Measurements from ENCODE around the gene TMEM270.

Gene TMEM270

DNA sequence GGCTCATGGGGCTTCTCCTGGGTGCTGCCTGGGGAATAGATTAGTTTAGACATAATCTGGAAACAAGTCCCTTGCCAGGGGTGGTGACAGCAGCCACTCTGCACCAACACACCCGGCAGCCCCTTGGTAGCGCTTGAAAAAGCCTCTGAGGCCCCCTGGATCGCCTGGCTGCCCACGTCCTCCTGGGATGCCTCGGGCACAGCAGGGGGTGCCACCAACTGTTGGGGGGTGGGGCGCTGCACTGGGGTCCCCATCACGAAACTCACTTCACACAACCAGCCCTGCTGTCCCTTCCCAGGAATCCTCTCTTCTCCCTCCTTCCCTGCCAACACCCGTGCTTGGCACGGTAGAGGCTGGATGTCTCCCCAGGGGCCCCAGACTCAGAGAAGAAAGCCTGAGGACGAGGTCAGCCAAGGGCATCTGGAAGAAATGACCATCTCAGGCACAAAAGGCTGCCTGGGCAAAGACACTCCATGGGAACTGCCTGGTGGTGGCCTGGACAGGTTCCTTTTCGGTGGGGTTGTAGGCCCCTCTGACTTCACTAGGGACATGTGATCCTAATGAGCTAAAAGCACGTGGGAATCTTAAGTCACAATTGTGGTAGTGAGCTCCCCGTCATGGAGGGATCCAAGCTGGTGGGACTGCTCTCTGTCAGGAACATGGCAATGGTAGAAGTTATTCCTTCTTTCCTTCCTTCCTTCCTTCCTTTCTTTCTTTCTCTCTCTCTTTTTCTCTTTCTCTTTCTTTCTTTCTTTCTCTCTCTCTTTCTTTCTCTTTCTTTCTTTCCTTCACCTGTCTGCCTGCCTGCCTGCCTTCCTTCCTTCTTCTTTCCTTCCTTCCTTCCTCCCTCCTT lies 11.3 kb downstream of the TMEM270 start:
- no peaks in the 10 kb centered on the region for H3F3A ChIP-seq (ENCODE audit: insufficient read depth)
- no peak overlapping the region for H3K9ac ChIP-seq (ENCODE audit: low read length)
- no peaks in the 10 kb centered on the region for H3K36me3 ChIP-seq (ENCODE audit: low read length)
- no peak overlapping the region for H2AFZ ChIP-seq (ENCODE audit: low read depth, low read length, severe bottlenecking)
- H3K27me3 ChIP-seq (ENCODE audit: low read length) = no peaks in the 10 kb centered on the region
- no peaks in the 10 kb centered on the region for H3K9me2 ChIP-seq (replicated peaks; ENCODE audit: insufficient read depth, low read length)
- TF ChIP-seq, protein P1, sequence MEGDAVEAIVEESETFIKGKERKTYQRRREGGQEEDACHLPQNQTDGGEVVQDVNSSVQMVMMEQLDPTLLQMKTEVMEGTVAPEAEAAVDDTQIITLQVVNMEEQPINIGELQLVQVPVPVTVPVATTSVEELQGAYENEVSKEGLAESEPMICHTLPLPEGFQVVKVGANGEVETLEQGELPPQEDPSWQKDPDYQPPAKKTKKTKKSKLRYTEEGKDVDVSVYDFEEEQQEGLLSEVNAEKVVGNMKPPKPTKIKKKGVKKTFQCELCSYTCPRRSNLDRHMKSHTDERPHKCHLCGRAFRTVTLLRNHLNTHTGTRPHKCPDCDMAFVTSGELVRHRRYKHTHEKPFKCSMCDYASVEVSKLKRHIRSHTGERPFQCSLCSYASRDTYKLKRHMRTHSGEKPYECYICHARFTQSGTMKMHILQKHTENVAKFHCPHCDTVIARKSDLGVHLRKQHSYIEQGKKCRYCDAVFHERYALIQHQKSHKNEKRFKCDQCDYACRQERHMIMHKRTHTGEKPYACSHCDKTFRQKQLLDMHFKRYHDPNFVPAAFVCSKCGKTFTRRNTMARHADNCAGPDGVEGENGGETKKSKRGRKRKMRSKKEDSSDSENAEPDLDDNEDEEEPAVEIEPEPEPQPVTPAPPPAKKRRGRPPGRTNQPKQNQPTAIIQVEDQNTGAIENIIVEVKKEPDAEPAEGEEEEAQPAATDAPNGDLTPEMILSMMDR (IDR thresholded peaks at IDR 0.05; ENCODE audit: insufficient read depth, low read length, poor library complexity, severe bottlenecking) = no peak
- no peak for TF ChIP-seq EZH2phosphoT487 (conservative IDR thresholded peaks at IDR 0.05; ENCODE audit: low read length)
- H3K27ac ChIP-seq (ENCODE audit: low read depth, low read length) = no peak overlapping the region
- H4K20me1 ChIP-seq (ENCODE audit: low read depth, low read length) = no peaks in the 10 kb centered on the region
- no peaks in the 10 kb centered on the region for H3K9me3 ChIP-seq (ENCODE audit: insufficient read depth, low read length)
- no peak overlapping the region for H3K4me2 ChIP-seq (ENCODE audit: low read depth, low read length, poor library complexity, severe bottlenecking)
- no peak overlapping the region for H3K4me3 ChIP-seq (ENCODE audit: insufficient read depth, low read length, poor library complexity, severe bottlenecking)
- no peaks in the 10 kb centered on the region for H3K79me2 ChIP-seq (ENCODE audit: insufficient read depth, low read length)

GRCh38 chr7:73876361-73876760 lies 15.4 kb downstream of the TMEM270 start:
- Histone ChIP-seq H3K27ac (ENCODE audit: low read depth, low read length) (no peak overlapping the region), H3K4me2 (ENCODE audit: low read depth, low read length, poor library complexity, severe bottlenecking) (no peak overlapping the region), H3K4me3 (ENCODE audit: insufficient read depth, low read length, poor library complexity, severe bottlenecking) (no peak overlapping the region), H3K9ac (ENCODE audit: low read length) (no peak overlapping the region), H3K27me3 (ENCODE audit: low read length) (peaks cover 3% of the 10 kb centered on the region; the same call in 1 of the 2 replicates), H3K79me2 (ENCODE audit: insufficient read depth, low read length) (no peaks in the 10 kb centered on the region), H3F3A (ENCODE audit: insufficient read depth) (no peaks in the 10 kb centered on the region), H4K20me1 (ENCODE audit: low read depth, low read length) (no peaks in the 10 kb centered on the region), H2AFZ (ENCODE audit: low read depth, low read length, severe bottlenecking) (no peak overlapping the region), H3K9me2 (replicated peaks; ENCODE audit: insufficient read depth, low read length) (no peaks in the 10 kb centered on the region), H3K9me3 (ENCODE audit: insufficient read depth, low read length) (no peaks in the 10 kb centered on the region), H3K36me3 (ENCODE audit: low read length) (no peaks in the 10 kb centered on the region)
- TF ChIP-seq, protein P1 (IDR thresholded peaks at IDR 0.05; ENCODE audit: insufficient read depth, low read length, poor library complexity, severe bottlenecking) = no peak
- TF ChIP-seq EZH2phosphoT487 (conservative IDR thresholded peaks at IDR 0.05; ENCODE audit: low read length) = no peak

GRCh38 chr7:73876973-73877372 lies 16.0 kb downstream of the TMEM270 start:
- no peaks in the 10 kb centered on the region for H3K9me2 ChIP-seq (replicated peaks; ENCODE audit: insufficient read depth, low read length)
- H3K36me3 ChIP-seq (ENCODE audit: low read length) = no peaks in the 10 kb centered on the region
- TF ChIP-seq, protein P1 (IDR thresholded peaks at IDR 0.05; ENCODE audit: insufficient read depth, low read length, poor library complexity, severe bottlenecking) = no peak
- TF ChIP-seq EZH2phosphoT487 (conservative IDR thresholded peaks at IDR 0.05; ENCODE audit: low read length) = no peak
- H3K4me3 ChIP-seq (ENCODE audit: insufficient read depth, low read length, poor library complexity, severe bottlenecking) = no peak overlapping the region
- no peak overlapping the region for H2AFZ ChIP-seq (ENCODE audit: low read depth, low read length, severe bottlenecking)
- no peaks in the 10 kb centered on the region for H3K9me3 ChIP-seq (ENCODE audit: insufficient read depth, low read length)
- H3F3A ChIP-seq (ENCODE audit: insufficient read depth) = no peaks in the 10 kb centered on the region
- H4K20me1 ChIP-seq (ENCODE audit: low read depth, low read length) = no peaks in the 10 kb centered on the region
- no peak overlapping the region for H3K9ac ChIP-seq (ENCODE audit: low read length)
- H3K27ac ChIP-seq (ENCODE audit: low read depth, low read length) = no peak overlapping the region
- peaks cover 3% of the 10 kb centered on the region; the same call in 1 of the 2 replicates for H3K27me3 ChIP-seq (ENCODE audit: low read length)
- no peak overlapping the region for H3K4me2 ChIP-seq (ENCODE audit: low read depth, low read length, poor library complexity, severe bottlenecking)
- H3K79me2 ChIP-seq (ENCODE audit: insufficient read depth, low read length) = no peaks in the 10 kb centered on the region
